Measurements from ENCODE around the gene MACF1.

Gene MACF1

DNA sequence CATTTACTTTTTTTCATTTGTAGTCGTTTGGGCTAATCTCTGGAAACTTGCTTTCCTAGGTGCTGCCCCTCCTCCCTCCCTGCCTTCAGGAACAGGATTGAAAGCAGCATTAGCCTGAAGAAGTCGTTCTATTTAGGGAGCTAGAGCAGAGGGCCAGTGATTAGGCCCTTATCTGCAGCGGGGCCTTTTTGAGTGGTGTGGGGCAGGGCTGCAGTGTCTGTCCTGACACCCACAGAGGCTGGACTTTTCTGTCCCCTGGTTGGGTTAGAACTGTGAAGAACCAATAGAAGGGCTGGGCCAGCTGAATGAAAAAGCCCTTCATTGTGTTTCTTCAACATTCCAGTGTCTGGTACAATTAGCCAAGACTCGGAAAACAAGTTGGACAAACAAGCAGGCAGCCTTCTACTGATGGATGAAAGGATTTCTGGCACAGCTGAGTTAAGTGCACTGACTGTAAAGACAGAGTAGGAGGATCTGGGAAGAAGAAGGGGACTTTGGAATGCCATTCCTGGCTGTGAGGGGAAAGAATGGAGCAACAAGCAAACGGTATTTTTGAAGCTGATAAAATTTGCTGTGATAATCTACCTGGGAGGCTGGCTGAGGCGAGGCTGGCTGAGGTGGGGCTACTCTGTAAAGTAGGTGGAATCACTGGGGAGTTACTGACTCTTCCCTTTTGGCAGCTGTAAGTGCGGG is 9.7 kb downstream of the MACF1 start:
- no peak for DNase-seq

DNA sequence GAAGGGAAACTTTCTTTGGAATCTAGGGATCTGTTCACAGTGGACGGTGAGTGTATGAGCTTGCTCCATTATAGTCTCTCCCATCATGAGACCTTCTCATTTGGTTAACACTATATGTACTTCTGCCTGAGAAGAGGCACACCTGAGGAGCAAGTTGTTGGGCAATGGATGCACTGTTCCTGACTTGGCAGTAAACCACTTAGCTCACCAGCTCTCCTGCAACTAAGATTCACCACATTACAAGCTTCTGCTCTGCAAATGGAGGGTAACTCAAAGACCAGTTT is 10.2 kb downstream of the MACF1 start:
- no peak for DNase-seq

DNA sequence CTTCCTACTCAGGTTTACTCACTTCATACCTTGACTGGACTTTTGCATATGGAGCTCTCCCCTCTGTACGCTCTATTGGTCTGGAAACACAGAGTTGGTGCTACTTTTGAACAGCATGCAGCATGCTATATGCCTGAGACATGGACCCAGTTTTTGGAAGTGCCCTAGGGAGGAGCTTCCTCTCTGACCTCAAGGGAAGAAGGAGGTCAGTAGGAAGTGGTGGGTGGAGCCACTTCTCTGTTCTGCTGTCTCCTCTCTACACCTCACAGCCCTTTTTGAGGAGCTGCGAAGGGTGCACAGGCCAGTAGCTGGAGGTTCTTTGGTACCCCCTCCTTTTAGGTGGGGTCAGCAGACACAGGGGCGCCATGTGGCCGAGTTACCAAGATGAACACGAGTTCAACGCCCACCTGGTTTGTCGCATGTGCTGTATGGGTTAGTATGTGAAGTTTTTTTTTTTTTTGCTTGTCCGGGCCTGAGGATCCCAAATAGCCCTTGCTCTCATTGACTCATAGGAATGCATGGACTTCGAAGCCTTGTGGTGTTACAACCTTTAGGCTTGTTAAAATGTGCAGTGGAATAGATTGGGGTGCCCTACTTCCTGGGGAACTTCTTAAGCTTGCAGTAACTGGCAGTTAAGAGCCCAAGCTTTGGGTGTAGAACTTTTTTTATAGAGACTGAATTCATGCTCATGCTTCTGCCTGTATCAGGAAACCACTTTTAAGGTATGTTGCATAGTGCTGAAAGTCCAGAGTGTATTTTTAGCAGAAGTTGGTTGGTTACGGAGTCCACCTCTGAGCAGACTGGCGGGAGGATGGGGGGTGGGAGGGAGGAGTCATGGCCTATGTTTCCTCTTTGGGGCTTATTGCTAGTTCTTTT is 10.7 kb downstream of the MACF1 start:
- peak; percentile 37 for DNase-seq

DNA sequence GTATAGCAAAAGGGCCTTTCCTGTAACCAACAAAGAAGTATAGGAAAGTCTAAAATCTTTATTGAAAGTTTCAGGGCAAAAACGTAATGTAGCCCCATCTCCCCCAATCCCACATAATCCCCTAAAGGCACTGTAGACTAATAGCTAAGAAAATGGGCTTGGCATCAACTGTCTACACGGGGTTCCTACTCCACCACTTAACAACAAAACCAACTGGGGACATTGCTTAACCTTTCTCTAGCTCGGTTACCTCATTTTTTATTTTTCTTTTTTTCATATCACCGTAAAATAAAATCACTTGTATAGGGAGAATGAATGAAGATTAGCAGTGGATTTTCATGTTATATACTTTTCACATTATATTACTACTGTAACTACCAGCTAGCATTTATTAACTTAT is 12.3 kb downstream of the MACF1 start:
- DNase-seq = no peak

DNA sequence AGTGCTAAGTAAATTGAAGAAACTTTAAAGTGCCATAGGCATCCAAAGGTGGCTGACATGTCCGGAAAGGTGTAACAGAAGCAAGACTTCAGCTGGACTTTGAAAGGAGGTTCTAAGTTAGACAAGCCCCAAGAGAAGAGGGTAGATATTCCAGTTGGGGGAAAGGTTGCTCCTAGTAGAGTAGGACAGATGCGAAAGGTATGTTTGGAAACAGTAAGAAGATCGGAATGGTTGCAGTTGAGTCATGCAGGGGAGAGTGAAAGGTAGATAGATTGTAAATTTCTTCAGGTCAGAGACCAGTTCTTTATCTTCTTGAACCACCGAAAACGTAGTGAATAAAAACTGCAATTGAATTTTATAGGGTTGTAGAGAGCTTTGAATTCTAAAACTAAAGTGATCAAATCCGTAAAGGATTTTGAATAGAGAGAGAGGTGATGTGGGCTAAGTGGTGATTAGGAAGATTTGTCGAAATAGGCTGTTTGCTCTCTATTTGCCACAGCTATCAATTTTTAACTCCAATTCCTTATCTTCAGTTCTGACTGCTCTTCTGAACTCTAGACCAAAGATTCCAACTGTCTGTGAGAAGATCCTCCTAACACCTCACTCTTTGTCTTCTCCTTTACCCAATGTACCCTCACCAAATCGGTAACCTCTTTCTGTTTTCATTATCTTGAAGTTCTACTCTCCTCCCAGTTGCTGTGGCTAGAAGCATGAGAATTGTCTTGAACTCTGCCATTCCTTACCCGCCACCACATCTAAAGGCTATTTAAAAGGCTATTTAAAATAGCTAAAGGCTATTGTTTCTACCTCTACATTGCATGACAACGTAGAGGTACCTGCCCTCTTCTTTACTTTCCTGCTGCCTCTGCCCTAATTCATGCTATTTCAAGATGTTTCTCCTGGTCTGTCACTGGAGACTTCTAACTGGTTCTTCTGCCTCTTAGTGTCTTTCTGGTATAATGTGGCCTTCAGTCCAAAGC is 16.7 kb downstream of the MACF1 start:
- no peak for DNase-seq

DNA sequence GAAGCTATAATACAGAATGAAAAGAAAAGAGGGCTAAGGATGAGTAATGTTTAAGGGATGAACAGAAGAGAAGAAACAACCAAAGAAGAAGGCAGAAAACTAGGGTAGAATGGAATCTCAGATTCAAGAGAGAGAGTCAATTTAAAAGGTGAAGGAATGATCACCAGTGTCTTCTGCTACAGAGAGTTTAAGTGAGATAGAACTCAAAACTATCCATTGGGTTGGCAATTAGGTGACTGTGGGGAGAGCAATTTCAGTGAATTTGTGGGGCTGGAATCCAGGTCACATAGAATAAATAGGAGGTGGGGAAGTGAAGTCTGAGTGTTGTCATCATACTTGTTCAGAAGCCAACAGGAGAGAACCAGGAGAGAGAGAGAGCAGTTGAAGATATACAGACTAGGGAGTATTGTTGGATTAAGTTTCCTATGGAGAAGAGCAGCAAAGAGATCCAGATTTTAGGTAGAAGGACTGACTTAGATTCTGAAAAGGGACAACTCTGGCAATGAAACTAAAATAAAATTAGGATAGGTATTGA is 19.9 kb downstream of the MACF1 start:
- no peak for DNase-seq

DNA sequence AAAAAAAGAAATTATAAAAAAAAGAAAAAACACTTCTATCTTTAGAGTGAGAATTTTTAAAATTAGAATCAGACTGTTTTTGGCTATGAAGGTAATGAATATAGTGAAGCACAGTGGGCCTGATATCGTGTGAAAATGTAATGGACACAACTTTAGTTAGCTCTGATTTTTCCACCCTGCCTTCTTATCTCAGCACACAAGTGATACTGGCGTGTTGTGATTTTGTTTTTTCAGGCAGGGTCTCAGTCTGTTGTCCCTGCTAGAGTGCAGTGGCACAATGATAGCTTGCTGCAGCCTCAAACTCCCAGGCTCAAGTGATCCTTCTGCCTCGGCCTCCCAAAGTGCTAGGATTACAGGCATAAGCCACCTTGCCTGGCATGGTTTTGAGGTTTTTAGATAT is 22.3 kb downstream of the MACF1 start:
- no peak for DNase-seq

DNA sequence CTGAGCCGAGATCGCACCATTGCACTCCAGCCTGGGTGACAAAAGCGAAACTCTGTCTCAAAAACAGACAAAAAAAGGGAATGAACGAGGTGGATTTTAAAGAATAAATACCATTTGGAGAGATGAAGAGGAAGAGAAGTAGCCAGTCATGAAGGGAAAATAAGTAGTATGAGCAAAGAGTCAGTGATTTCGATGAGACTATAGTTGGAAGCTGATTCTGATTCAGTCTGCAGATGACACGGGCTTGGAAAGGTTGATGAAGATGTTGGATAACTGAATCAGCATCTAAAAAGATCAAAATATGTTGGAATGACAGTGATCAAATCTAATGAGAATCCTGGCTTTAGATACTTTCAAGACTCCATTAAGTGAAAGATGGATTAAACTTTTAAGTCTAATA is 23.8 kb downstream of the MACF1 start:
- no peak for DNase-seq

DNA sequence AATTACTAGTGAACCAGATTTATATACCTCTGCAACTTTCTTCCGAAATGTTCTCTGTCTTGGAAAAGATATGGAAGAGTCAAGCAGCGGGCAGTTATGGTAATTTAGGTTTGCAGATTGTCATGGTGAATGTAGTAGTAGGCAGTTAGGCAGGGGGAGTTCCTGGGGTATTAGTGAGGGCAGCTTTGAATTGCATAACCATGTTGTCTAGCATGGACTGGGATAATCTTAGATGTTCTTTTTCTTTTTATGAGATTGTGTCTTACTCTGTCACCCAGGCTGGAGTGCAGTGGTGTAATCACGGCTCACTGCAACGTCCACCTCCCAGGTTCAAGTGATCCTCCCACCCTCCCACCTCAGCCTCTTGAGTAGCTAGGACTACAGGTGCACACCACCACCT is 25.0 kb downstream of the MACF1 start:
- no peak for DNase-seq

DNA sequence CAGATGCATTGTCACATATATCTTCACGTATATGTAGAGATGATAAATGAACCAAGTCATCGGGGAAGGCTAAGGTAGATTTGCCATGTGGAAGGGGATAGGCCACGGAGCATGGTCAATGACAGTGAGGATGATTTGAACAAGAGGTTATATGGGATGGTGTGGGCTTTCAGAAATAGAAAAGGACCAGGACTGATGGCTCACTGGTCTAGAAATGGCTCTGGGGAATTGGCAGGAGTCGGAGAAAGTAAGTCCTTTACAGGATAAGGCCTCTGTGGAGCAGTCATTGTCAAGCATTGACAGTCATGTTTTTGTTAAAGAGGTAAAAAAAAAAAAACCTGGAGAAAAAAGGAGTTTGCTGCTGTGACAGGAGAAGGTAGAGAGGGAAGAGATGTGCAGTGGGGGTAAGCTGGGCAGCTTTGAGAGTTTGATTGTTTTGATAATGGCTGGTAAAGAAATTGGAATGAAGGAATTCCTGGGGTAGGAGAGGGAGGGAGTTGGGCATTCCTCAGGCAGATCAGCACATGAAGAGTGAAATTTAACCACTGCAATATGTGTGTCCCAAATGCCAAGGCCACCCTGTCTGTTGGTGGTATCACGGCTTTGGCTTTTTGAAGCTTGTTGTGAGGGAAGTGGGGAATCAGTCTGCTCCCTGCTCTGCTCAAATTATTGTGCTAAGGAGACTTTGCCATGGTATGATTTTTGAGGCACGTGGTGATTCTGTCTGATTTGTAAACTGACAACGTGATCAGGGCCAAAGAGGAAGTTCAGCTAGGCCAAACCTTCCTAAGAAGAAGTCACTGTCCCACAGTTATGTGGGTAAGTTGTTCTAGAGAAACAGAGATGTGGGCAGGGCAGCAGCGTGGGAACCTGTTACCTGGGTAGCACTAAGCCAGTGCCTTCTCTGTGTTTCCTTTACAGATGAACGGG is 26.0 kb downstream of the MACF1 start:
- no peak for DNase-seq

DNA sequence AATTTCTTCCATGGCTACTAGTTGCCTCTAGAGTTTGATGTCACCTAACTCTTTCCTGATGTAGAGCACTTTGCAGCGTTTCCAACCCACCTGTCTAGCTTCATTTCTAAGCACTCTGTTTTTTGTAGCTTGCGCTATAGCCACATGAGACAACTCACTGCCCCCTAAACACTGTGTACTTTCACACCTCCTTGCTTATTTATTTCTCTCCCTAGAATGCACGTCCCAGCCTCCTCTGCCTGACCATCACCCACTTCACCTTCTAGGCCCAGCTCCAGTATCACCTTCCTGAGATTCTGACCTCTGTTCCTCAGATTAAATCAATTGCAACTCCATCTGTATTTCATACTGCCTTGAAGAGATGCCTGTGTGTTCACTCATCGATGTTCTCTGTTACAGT is 32.5 kb downstream of the MACF1 start:
- DNase-seq = no peak

DNA sequence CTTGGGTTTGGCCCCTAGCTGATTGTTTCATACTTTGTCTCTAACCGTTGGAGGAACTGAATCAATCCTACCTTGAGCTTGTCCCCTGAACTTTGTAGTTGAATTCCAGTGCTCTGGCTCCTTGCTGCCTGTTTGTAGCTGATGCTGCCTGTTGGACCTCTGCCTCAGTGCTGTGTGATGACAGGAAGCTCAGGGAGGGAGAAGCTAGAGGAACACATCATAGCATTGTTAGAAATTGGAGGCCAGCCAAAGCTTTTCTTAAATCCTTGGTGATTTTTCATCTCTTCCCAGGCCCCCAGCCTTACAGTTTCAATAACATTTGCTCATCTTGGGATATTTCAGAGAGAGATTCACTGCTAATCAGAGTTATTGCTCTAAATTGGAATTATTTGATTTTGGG is 34.0 kb downstream of the MACF1 start:
- no peak for DNase-seq

DNA sequence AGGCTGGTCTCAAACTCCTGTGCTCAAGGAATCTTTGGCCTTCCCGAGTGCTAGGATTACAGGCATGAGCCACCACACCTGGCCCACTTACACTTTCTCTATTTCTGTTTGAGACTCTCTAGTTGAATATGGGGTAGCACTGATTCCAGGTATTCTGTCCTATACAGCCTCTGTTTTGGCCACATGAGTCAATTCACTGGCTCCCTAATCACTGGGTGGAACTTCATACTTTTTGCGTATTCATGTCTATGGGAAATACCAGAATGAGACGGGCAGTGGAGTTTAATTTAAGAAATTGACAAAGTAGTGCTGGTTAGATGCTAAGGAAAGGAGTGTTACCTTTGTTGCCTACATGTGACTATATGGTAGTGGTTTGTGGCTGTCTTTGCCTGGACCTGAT is 35.5 kb downstream of the MACF1 start:
- DNase-seq = no peak

DNA sequence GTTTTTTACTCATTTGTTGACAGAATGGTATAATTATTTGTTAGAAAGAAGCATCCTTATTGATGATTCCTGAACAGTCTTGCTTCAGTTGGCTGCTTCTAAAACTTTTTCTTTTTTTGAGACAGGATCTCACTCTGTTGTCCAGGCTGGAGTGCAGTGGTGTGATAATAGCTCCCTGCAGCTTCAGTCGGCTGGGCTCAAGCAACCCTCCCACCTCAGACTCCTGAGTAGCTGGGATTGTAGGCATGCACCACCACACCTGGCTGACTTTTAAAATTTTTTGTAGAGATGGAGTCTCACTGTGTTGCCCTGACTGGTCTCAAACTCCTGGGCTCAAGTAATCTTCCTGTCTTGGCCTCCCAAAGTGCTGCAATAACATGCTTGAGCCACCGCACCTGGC is 38.8 kb downstream of the MACF1 start:
- no peak for DNase-seq

DNA sequence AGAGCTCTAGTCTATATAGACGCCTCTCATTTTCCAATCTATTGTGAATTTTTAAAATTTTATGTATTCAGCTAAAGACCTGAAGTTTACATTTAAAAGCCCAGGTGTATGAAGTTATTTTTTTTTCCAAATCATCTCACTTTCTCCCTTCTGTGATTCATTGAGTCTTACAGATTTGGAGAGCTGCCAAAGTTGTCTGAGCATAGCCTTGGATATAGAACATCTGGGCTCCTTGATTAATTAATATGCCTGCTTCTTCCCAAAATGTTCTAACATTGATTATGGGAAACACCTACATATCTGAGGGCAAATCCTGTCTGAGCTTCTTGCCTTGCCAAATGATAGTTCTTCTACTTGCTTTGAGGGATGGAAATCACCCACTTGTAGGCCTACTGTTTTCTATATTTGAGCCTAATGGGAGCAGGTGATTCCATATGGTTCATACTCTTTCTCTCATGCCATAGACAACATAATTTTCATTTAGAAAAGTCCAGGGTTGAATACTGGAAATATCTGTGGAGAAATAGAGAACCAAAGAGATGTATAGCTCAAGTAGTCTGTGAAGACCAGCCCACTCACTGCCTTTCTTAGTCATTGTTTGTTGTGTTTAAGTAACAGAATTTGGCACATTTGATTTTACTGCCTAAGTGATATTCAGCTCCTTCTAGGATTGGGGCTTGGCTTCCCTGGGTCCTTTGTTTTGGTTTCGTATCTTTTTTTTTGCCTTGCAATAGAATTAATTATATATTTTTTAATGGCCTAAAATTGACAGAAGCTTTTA is 46.2 kb downstream of the MACF1 start:
- no peak for DNase-seq

DNA sequence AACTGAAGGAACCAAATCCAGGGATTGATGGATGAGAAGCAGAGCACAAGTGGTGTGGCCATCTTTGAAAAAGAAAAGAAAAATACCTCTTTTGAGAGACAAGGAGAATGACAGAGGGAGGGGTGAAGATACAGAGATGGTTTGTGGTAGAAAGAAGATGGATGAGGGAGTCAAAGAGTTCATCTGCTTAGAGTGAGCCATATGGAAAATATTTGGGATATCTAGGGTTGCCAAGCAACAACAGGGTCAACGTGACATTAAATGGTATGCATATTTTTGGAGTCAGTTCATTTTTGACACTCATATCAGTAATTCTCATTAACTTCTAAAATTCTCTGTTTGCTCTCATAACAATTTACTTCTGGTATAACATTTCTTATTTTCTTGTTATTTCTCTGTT is 50.7 kb downstream of the MACF1 start:
- DNase-seq = no peak

DNA sequence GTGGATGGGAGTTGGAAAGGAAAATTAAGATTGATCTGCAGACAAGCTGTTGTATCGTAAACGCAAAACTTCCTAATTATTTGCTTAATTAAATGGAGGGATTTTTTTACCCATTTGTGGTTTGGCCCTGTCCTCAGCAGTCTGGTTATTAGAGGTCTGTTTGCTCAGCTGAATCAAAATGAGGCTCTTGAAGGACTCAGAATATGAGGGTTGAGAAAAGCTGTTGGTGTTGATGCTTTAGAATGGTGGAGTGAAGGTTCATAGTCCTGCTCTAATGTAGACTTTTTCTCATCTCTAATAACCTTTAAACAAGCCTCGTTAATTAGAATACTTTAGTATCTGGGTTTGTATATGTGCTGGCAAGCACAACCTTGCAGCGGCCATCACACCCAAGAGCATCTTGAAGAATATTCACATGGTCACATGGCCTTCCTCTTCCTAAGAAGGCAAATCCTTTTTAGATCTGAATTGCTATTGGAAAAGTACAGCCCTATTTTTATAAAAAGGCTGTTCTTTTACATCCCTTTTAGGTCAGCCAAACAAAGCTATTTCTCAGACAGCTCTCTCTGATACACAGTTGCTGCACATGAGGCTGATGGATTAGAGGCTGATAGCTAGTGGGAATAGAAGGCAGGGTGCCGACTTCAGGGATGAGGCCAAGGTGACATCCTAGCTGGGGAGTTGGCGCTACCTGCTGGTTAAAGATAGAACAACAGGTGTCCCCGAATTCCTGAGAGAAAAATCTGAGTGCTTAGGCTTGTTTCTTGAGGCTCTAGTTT is 53.8 kb downstream of the MACF1 start:
- DNase-seq = peak; percentile 73

DNA sequence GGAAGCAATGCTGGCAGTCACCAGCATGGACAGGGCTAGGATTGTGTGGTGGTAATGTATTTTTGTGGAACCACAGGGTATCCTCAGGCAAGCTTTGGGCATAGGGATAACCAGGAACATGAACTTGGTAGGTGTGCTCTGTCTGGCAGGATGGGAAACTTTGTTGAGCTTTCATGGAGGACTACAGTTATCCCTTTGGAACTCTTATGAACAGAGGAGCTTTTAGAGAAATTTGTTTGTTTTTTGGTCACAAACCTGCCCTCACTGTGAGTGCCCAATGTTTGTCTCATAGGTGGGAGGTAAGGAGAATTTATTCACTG is 54.4 kb downstream of the MACF1 start:
- DNase-seq = no peak

DNA sequence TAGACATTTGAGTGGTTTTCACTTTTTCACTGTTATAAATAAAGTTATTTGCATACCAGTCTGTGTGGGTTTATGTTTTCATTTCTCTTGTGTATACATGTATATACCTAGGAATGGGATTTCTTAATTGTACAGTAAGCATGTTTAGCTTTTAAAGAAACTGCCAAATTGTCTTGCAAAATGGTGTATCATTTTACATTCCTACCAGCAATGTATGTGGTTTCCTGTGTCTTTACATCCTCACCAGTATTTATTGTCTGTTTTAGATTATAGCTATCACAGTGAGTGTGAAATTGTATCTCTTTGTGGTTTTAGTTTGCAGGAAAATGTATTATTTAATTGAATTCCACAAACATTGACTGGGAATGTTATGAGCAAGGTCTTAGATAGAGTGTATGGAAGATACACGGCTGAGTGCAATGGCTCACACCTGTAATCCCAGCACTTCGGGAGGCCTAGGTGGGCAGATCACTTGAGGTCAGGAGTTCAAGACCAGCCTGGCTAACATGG is 57.3 kb downstream of the MACF1 start:
- no peak for DNase-seq

DNA sequence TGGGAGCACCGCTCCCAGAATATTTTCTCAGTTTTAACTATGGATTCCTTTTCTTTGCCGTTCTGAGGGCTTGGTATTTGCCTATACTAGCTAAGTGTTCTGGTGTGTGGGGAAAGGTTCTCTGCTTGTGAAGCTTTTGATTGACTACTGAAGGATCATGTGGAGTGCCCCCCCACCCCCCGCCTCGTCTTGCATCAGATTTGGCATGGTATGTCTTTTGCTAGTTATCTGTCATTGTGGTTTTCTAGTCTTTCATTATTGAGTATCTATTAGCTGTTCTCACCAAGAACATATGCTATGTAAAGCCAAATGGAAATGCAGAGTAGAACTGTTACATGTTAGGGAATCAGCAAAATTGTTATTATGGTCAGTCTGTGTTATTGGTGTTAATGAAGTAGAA is 58.3 kb downstream of the MACF1 start:
- DNase-seq = no peak

Measured in activated T-cell treated with anti-CD3 and anti-CD28 coated beads, Interleukin-2, amount 50 U/mL, for 1 hour (primary cell).